ENCODE results near the gene ERI3. TPM values are rescaled to one million over a fixed set of nuclear protein-coding genes. Genes with fewer than 3 reads are reported as not detected.

ERI3 gene
- total and polyA plus RNA-seq, 2 donors (not counting 3 experiments of a cell fraction or from before 2014, with no cell fraction given): 45.3 to 94.0 TPM

DNA sequence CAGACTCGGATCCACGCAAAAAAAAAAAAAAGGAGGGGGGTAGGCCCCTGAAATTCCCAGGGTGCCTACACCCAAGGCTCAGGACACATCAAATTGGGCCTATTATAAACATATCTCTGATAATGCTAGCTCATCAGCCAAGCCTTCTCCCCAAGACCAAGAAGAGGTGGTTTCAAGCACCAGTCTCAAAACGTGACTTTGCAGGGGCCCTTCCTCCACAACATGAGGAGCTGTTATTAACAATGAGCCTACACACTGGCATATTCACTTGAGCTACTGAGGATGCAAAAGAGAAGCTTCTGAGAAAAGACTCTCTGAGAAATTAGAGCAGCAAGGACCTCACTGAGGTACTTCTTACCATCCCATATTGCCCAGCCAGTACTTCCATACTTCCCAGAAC, 32.7 kb downstream of the ERI3 start:
- ChIA-PET POLR2A (no interaction called here), CTCF (interaction anchor here (0.8 to 2.0 kb wide), 4 partner anchors 10 to 331 kb away, joined by 3 to 5 read pairs (median 4); no protein-coding TSS in a partner anchor)
- no peak for TF ChIP-seq JUN (IDR thresholded peaks at IDR 0.05; ENCODE audit: borderline replicate concordance, insufficient read depth, insufficient read length, low read depth)
- TF ChIP-seq GATA2 (IDR thresholded peaks at IDR 0.05; ENCODE audit: insufficient read depth, insufficient read length, low read depth, low read length): no peak
- no peak for TF ChIP-seq POLR2A (IDR thresholded peaks at IDR 0.05; ENCODE audit: low read depth, low read length)
- TF ChIP-seq, protein P1, sequence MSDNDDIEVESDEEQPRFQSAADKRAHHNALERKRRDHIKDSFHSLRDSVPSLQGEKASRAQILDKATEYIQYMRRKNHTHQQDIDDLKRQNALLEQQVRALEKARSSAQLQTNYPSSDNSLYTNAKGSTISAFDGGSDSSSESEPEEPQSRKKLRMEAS (IDR thresholded peaks at IDR 0.05; ENCODE audit: insufficient read depth, insufficient read length): no peak
- no peak for TF ChIP-seq MYC (IDR thresholded peaks at IDR 0.05; ENCODE audit: low read depth, low read length)
- TF ChIP-seq POLR2AphosphoS5 (IDR thresholded peaks at IDR 0.05; ENCODE audit: insufficient read depth, low read depth, low read length): no peak
- no peak for TF ChIP-seq FOS (IDR thresholded peaks at IDR 0.05; ENCODE audit: borderline replicate concordance, insufficient read depth, low read length)
- TF ChIP-seq, protein P2, sequence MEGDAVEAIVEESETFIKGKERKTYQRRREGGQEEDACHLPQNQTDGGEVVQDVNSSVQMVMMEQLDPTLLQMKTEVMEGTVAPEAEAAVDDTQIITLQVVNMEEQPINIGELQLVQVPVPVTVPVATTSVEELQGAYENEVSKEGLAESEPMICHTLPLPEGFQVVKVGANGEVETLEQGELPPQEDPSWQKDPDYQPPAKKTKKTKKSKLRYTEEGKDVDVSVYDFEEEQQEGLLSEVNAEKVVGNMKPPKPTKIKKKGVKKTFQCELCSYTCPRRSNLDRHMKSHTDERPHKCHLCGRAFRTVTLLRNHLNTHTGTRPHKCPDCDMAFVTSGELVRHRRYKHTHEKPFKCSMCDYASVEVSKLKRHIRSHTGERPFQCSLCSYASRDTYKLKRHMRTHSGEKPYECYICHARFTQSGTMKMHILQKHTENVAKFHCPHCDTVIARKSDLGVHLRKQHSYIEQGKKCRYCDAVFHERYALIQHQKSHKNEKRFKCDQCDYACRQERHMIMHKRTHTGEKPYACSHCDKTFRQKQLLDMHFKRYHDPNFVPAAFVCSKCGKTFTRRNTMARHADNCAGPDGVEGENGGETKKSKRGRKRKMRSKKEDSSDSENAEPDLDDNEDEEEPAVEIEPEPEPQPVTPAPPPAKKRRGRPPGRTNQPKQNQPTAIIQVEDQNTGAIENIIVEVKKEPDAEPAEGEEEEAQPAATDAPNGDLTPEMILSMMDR (IDR thresholded peaks at IDR 0.05; ENCODE audit: extremely low read depth in 1 of 2, insufficient read depth in 1 of 2, low read depth in 1 of 2, low read length in 2 of 2): no peak
- TF ChIP-seq EZH2 (IDR thresholded peaks at IDR 0.05; ENCODE audit: borderline replicate concordance, low read depth, low read length, severe bottlenecking): no peak
- H3K9ac ChIP-seq (replicated peaks; ENCODE audit: extremely low read depth, insufficient read depth, low read length): no peak overlapping the region
- peaks cover 2 to 5% of the 10 kb centered on the region in 2 experiments for H3K36me3 ChIP-seq (ENCODE audit: control insufficient read depth in 2 of 2, extremely low read depth in 1 of 2, insufficient read depth in 2 of 2, low read length in 2 of 2)
- DNase-seq (ENCODE audit: low read depth, low spot score) (no peak), FAIRE-seq (no peak)
- no peak overlapping the region for H3K4me2 ChIP-seq (ENCODE audit: insufficient read depth, low read length)
- H3K4me1 ChIP-seq (ENCODE audit: control insufficient read depth, extremely low read depth, insufficient read depth, low read length): peaks cover under 1% of the 10 kb centered on the region
- no peaks in the 10 kb centered on the region for H4K20me1 ChIP-seq (replicated peaks; ENCODE audit: control insufficient read depth, extremely low read depth, insufficient read depth, low read length)
- intact Hi-C loops (cut with micrococcal nuclease) (no loop called here), dilution Hi-C loops (cut with MboI; ENCODE audit: extremely low pct_ligation_motif_present, low sequenced_read_pairs) (no loop called here)
- no peak overlapping the region for H3K4me3 ChIP-seq (replicated peaks in 1 of 3; ENCODE audit: insufficient read depth in 1 of 3, low read depth in 1 of 3, low read length in 3 of 3)
- H3K79me2 ChIP-seq (ENCODE audit: control insufficient read depth, insufficient read depth, low read length): no peaks in the 10 kb centered on the region
- H3K27me3 ChIP-seq (ENCODE audit: control insufficient read depth in 2 of 2, insufficient read depth in 2 of 2, low read length in 2 of 2): no peaks in the 10 kb centered on the region
- no TSS peak for BruUV-seq (replicated peaks)
- H3K27ac ChIP-seq (ENCODE audit: insufficient read depth, low read depth, low read length): no peak overlapping the region
- H3K9me3 ChIP-seq (replicated peaks; ENCODE audit: control insufficient read depth, insufficient read depth, low read length): no peaks in the 10 kb centered on the region
- H2AFZ ChIP-seq (ENCODE audit: low read depth, low read length): no peak overlapping the region
- no peaks in the 10 kb centered on the region for H3K9me1 ChIP-seq (replicated peaks; ENCODE audit: control insufficient read depth, extremely low read depth, insufficient read depth, low read length)

Data from endothelial cell of umbilical vein (primary cell).